Heart left ventricle (tissue), 16 donors: Measurements from ENCODE around the gene NUTM1. TPM values are rescaled to one million over a fixed set of nuclear protein-coding genes. Genes with fewer than 3 reads are reported as not detected.

Experiments used
- ATAC-seq, 4 donors: fragments of 200-7000 bp; cut with Tn5 transposase; one replicate each; pipeline ENCODE4 v1.9.1; 2020 to 2022; ENCODE audit warnings: moderate library complexity in 4 of 4, mild to moderate bottlenecking in 3 of 4, moderate number of reproducible peaks in 1 of 4
- DNase-seq, 5 donors: peaks; one replicate each; pipeline ENCODE4 v3.0.0-alpha.2; 2020
- H3K27ac ChIP-seq, 12 donors: fragments of 200-600 bp; sonication (generic) in 4 of 12; one replicate each; pipeline versions ENCODE4 v1.5.0 to v1.8.0; 2016 to 2022; ENCODE audit warnings: mild to moderate bottlenecking in 2 of 12
- H3K27me3 ChIP-seq, 9 donors: fragments of 200-600 bp; sonication (generic) in 2 of 9; one replicate each; pipeline versions ENCODE4 v1.5.1 to v1.8.0; 2016 to 2022; ENCODE audit warnings: mild to moderate bottlenecking in 3 of 9
- H3K36me3 ChIP-seq, 9 donors: fragments of 200-600 bp; sonication (generic) in 2 of 9; one replicate each; pipeline versions ENCODE4 v1.5.0 to v1.8.0; 2018 to 2022; ENCODE audit warnings: mild to moderate bottlenecking in 2 of 9
- H3K4me1 ChIP-seq, 12 donors: fragments of 200-600 bp; sonication (generic) in 4 of 12; one replicate each; pipeline versions ENCODE4 v1.5.0 to v1.8.0; 2016 to 2022; ENCODE audit warnings: mild to moderate bottlenecking in 3 of 12
- H3K4me3 ChIP-seq, 12 donors: fragments of 200-600 bp; sonication (generic) in 4 of 12; one replicate each; pipeline versions ENCODE4 v1.5.0 to v1.8.0; 2017 to 2022; ENCODE audit warnings: mild to moderate bottlenecking in 9 of 12, moderate library complexity in 4 of 12
- H3K9me3 ChIP-seq, 12 donors: fragments of 200-600 bp; sonication (generic) in 4 of 12; one replicate each; pipeline versions ENCODE4 v1.5.0 to v1.8.0; 2016 to 2022; ENCODE audit warnings: mild to moderate bottlenecking in 1 of 12
- CTCF ChIP-seq, 12 donors: fragments of 200-600 bp; sonication (generic) in 4 of 12; IDR thresholded peaks; one replicate each; pipeline versions ENCODE4 v1.5.0 to v1.8.0; 2018 to 2022; ENCODE audit warnings: antibody characterized with exemption in 12 of 12, mild to moderate bottlenecking in 5 of 12
- POLR2A ChIP-seq, 2 donors: fragments of 450-650 bp; IDR thresholded peaks; one replicate each; pipeline ENCODE4 v1.6.1; 2017; ENCODE audit warnings: antibody characterized with exemption in 2 of 2, mild to moderate bottlenecking in 2 of 2, moderate library complexity in 2 of 2
- whole genome bisulfite sequencing, 4 donors: extraction: QIAGEN DNeasy Blood & Tissue Kit in 2 of 4; methylation state at CpG; one replicate each; pipeline versions ENCODE4 v1.1.5 to v1.1.7; 2013 to 2018; 5-methylcytosine and 5-hydroxymethylcytosine counted together
- intact Hi-C, 10 donors: fragments of 100-400 bp; cut with DNase I; formaldehyde crosslinking; loops; one replicate each; pipeline versions ENCODE4 v1.11.1 to v1.14.2; 2022
- polyA plus RNA-seq, 2 donors: library from polyadenylated mRNA; stranded (reverse); fragments of 200-250 nt; gene quantifications; one replicate each; pipeline ENCODE4 v1.2.3, GENCODE V29; 2013
- total RNA-seq, 9 donors: library from RNA; depleted of rRNA in 2 of 9; stranded (reverse); fragments of >200 nt in 2 of 9; fragmentation: NEBNext Ultra II Directional in 3 of 9; extraction: Animal tissue kit (Norgen Biotek cat#: 25700) in 3 of 9; gene quantifications; one replicate each; pipeline versions ENCODE4 v1.1.0 to v1.2.4, GENCODE V29; 2016 to 2023
- donor health status: ischemic (EF 13 %, LVEDD 7.1; RV severe dilation, severe dysfunction).
- donor health status: healthy with polysubstance abuse.
- donor health status: DM: no; HTN: yes; CAD: no.
- donor health status: DM: no; HTN: no; CAD: no.
- donor health status: ischemic (EF 25% LVEDD 6.9; RV normal size, moderate dysfunction).
- donor health status: ischemic (EF 25% LVEDD 5.7; RV mildly dilated, moderate dysfunction).
- donor health status: healthy.
- donor health status: DM: yes; HTN: yes; CAD: no.
- donor health status: ischemic (EF 35%, LVEDD 5.7; RV mildly dilated, moderate dysfunction).
- donor health status: nonischemic (EF 11% LVEDD 7.7; RV severe dilation, severe dysfunction).
- donor health status: DM: yes; HTN: yes; CAD: no.
- donor health status: PGD.
- donor health status: ischemic (EF 29% LVEDD 5.4; RV normal size, mild dysfunction).
- donor health status: nonischemic (EF 23%, LVEDD 6.1; RV moderate dilation, normal function).

Gene NUTM1
- total and polyA plus RNA-seq, 11 donors = not detected

- no peaks in the 10 kb centered on the region for H3K27me3 ChIP-seq
- TF ChIP-seq POLR2A (IDR thresholded peaks at IDR 0.05) = no peak
- TF ChIP-seq CTCF (IDR thresholded peaks at IDR 0.05) = no peak
- no peak overlapping the region for H3K4me3 ChIP-seq
- DNase-seq (no peak), ATAC-seq (no peak)
- intact Hi-C loops = no loop called here
- H3K9me3 ChIP-seq = no peaks in the 10 kb centered on the region
- peaks cover 0 to 3% (median 0%) of the 10 kb centered on the region in 9 donors for H3K36me3 ChIP-seq
- H3K27ac ChIP-seq = no peak overlapping the region
- H3K4me1 ChIP-seq = no peaks in the 10 kb centered on the region
Measured at GRCh38 chr15:34304613-34305012, 38.5 kb upstream of the NUTM1 start.

GRCh38 chr15:34311563-34311962 lies 31.6 kb upstream of the NUTM1 start:
- no peak for DNase-seq
- intact Hi-C loops = no loop called here
- WGBS, 4 donors = 81 to 93% (median 89%) methylated on average over 1 of the region's 1 CpG

GRCh38 chr15:34314491-34315490 lies 28.3 kb upstream of the NUTM1 start:
- ATAC-seq = no peak

More at GRCh38 chr15:34311563-34311962, 31.6 kb upstream of the NUTM1 start:
- Histone ChIP-seq H3K36me3 (peaks cover 0 to 21% (median 0%) of the 10 kb centered on the region in 9 donors), H3K9me3 (no peaks in the 10 kb centered on the region), H3K4me3 (no peak overlapping the region), H3K27ac (no peak overlapping the region), H3K27me3 (no peaks in the 10 kb centered on the region), H3K4me1 (peaks cover 0 to 10% (median 2%) of the 10 kb centered on the region in 12 donors)
- no peak for ATAC-seq
- TF ChIP-seq POLR2A (IDR thresholded peaks at IDR 0.05) = no peak
- no peak for TF ChIP-seq CTCF (IDR thresholded peaks at IDR 0.05)

More at GRCh38 chr15:34314491-34315490, 28.3 kb upstream of the NUTM1 start:
- H3K4me1 ChIP-seq = peaks cover 0 to 30% (median 14%) of the 10 kb centered on the region in 12 donors
- 81 to 90% (median 86%) methylated on average over 3 of the region's 3 CpGs for WGBS, 4 donors
- H3K4me3 ChIP-seq = no peak overlapping the region
- H3K36me3 ChIP-seq = peaks cover 0 to 21% (median 0%) of the 10 kb centered on the region in 9 donors
- DNase-seq = no peak
- intact Hi-C loops = loop anchor here in 2 of 10 donors (5.0 kb wide), 2 partner anchors 37 to 53 kb away; partner anchors contain the start of gene LPCAT4 (in 1 of the 2)
- H3K9me3 ChIP-seq = no peaks in the 10 kb centered on the region
- H3K27me3 ChIP-seq = no peaks in the 10 kb centered on the region
- no peak for TF ChIP-seq POLR2A (IDR thresholded peaks at IDR 0.05)
- no peak for TF ChIP-seq CTCF (IDR thresholded peaks at IDR 0.05)
- no peak overlapping the region for H3K27ac ChIP-seq
